ENCODE data around the gene MAGEA4. TPM values are rescaled to one million over a fixed set of nuclear protein-coding genes. Genes with fewer than 3 reads are reported as not detected.
"Not testable (repeated sequence)": the region's sequence is repeated elsewhere in the genome, so short reads cannot be mapped to it uniquely, and the experiment has no call there.

Gene MAGEA4
- total RNA-seq, 2 donors from 2014 or later = not detected

DNA sequence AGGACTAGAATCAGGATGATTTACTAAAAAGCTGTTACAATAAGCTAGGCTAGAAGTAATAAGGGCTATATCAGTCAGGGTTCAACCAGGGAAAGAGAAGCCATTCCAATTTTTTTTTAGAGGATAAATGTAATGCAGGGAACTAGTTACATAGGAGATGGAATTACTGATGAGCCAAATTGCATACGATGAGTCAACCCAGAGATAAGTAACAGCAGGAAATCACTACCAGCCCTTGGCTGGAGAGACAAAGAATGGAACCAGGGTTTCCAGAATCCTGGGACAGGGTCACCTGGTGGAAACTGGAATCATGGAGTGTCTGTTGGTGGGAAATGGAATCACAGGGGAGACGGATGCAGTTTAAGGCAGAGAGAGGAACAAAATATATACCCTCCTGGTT is 13.1 kb upstream of the MAGEA4 start:
- Histone ChIP-seq H3K36me3 (no peaks in the 10 kb centered on the region), H3K9me3 (no peaks in the 10 kb centered on the region), H3K27me3 (replicated peaks; ENCODE audit: insufficient read depth) (no peaks in the 10 kb centered on the region), H3K4me3 (no peak overlapping the region), H3K4me1 (ENCODE audit: control insufficient read depth in 1 of 2, low read depth in 2 of 2) (no peaks in the 10 kb centered on the region), H3K27ac (no peak overlapping the region)
- TF ChIP-seq, protein P1, sequence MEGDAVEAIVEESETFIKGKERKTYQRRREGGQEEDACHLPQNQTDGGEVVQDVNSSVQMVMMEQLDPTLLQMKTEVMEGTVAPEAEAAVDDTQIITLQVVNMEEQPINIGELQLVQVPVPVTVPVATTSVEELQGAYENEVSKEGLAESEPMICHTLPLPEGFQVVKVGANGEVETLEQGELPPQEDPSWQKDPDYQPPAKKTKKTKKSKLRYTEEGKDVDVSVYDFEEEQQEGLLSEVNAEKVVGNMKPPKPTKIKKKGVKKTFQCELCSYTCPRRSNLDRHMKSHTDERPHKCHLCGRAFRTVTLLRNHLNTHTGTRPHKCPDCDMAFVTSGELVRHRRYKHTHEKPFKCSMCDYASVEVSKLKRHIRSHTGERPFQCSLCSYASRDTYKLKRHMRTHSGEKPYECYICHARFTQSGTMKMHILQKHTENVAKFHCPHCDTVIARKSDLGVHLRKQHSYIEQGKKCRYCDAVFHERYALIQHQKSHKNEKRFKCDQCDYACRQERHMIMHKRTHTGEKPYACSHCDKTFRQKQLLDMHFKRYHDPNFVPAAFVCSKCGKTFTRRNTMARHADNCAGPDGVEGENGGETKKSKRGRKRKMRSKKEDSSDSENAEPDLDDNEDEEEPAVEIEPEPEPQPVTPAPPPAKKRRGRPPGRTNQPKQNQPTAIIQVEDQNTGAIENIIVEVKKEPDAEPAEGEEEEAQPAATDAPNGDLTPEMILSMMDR (IDR thresholded peaks at IDR 0.05) = no peak
- ATAC-seq (ENCODE audit: insufficient number of reproducible peaks, low FRiP score, low read depth) (no peak), DNase-seq (ENCODE audit: low spot score) (no peak)

DNA sequence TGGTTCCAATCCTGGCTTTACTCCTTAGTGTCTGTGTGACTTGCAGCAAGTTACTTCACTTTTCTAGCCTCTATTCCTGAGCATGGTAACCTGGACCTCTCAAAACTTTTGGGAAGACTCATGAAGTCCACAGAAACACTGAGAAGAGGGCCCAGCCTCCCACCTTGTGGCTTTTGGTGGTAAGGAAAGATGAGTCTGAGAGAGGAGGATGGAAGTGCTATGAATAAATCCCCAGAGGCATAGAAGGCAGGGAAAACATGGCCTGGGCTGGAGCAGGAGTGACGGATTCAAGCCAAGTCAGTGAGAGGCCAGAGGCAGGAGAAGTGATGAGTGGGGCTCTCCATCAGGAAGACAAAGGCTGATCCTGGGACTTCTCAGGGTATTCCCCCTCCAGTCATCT is 10.9 kb upstream of the MAGEA4 start:
- Histone ChIP-seq H3K27ac (no peak overlapping the region), H3K9me3 (no peaks in the 10 kb centered on the region), H3K4me1 (ENCODE audit: control insufficient read depth in 1 of 2, low read depth in 2 of 2) (no peaks in the 10 kb centered on the region), H3K27me3 (replicated peaks; ENCODE audit: insufficient read depth) (no peaks in the 10 kb centered on the region), H3K4me3 (no peak overlapping the region), H3K36me3 (no peaks in the 10 kb centered on the region)
- TF ChIP-seq, protein P1 (IDR thresholded peaks at IDR 0.05) = no peak
- ATAC-seq (ENCODE audit: insufficient number of reproducible peaks, low FRiP score, low read depth) (no peak), DNase-seq (ENCODE audit: low spot score) (no peak)

DNA sequence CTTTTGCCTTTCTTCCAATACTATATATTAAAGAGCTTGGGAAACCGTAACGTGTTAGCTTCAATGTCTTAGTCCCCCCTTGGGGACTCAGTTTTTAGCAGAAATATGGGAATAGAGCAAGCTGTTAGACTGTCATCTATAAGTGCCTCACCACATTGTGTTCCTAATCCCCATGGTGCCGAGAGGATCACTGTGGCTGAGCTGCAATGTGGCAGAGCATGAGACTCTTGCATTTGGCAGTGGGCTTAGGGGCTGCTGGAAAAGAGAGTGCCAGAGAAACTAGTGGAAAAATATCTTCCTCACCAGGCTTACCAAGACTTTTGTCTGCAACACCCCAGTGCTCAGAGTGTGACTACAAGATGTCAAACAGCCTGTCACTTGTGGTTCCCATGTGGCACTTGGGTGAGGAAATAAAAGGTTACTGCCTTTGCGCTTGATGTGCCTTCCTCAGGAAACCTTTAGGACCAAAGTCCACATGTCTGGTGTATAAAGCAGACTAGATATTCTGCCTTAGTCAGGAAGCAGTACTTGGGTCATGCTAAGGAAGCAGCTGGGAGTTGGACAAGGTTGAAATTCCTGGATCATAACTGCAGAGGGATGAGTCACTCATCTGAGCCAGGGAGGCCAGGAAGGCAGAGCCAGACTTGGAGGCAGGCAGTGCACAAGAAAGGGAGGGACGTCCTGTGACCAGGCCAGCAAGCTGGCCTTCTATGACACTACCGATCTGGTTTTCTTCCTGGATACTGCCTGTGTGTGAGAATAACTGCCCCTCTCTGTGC is 9.7 kb upstream of the MAGEA4 start:
- H3K9me3 ChIP-seq = no peaks in the 10 kb centered on the region
- ATAC-seq (ENCODE audit: insufficient number of reproducible peaks, low FRiP score, low read depth) (no peak), DNase-seq (ENCODE audit: low spot score) (no peak)
- no peaks in the 10 kb centered on the region for H3K27me3 ChIP-seq (replicated peaks; ENCODE audit: insufficient read depth)
- no peaks in the 10 kb centered on the region for H3K36me3 ChIP-seq
- no peaks in the 10 kb centered on the region for H3K4me1 ChIP-seq (ENCODE audit: control insufficient read depth in 1 of 2, low read depth in 2 of 2)
- H3K27ac ChIP-seq = no peak overlapping the region
- TF ChIP-seq, protein P1 (IDR thresholded peaks at IDR 0.05) = no peak
- no peak overlapping the region for H3K4me3 ChIP-seq

DNA sequence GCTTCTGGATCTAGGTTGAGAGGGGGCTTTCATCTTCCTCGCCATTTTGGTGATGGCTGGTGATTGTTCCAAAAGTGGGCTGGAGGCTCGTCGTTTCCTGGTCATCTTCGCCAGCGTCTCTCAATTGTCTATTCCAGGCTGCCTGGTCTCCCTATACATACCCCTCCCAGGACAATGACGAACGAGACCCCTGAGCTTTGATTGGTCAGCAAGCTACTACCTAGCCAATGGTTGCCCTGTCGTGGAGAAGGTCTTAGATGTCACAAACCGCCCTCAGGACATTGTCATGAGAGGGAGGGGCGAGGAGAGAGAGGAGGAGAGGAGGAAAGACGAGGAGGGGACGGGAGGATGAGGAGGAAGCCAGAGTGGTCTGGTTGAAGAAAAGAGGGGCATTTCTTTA is 7.7 kb upstream of the MAGEA4 start:
- no peak overlapping the region for H3K27ac ChIP-seq
- ATAC-seq (ENCODE audit: insufficient number of reproducible peaks, low FRiP score, low read depth) = no peak

DNA sequence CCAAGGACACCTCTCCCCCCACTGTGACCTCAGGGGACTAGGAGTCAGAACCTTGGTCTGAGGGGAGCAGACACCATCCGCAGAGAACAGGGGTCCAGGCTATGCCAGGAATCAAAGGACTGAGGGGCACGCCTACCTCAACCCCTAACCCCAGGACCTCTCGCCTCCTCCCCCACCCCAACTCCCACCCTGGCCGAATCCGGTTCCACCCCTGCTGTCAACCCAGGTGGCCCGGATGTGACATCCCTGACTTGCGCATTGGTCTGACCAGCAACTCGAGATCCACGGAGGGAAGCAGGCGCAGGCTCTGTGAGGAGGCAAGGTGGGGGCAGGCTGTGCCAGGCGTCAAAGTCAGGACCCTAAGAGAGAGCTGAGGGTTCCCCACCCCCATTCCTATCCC is 468 bp upstream of the MAGEA4 start:
- TF ChIP-seq, protein P1 (IDR thresholded peaks at IDR 0.05) = no peak
- no peaks in the 10 kb centered on the region for H3K9me3 ChIP-seq
- no peaks in the 10 kb centered on the region for H3K27me3 ChIP-seq (replicated peaks; ENCODE audit: insufficient read depth)
- no peaks in the 10 kb centered on the region for H3K4me1 ChIP-seq (ENCODE audit: control insufficient read depth in 1 of 2, low read depth in 2 of 2)
- H3K36me3 ChIP-seq = no peaks in the 10 kb centered on the region
- no peak overlapping the region for H3K27ac ChIP-seq
- DNase-seq (ENCODE audit: low spot score) (no peak), ATAC-seq (ENCODE audit: insufficient number of reproducible peaks, low FRiP score, low read depth) (no peak)
- no peak overlapping the region for H3K4me3 ChIP-seq

More for the DNA sequence above, 7.7 kb upstream of the MAGEA4 start:
- Histone ChIP-seq H3K36me3 (no peaks in the 10 kb centered on the region), H3K4me3 (no peak overlapping the region), H3K9me3 (no peaks in the 10 kb centered on the region), H3K27me3 (replicated peaks; ENCODE audit: insufficient read depth) (no peaks in the 10 kb centered on the region), H3K4me1 (ENCODE audit: control insufficient read depth in 1 of 2, low read depth in 2 of 2) (no peaks in the 10 kb centered on the region)
- TF ChIP-seq, protein P1 (IDR thresholded peaks at IDR 0.05) = no peak
- no peak for DNase-seq (ENCODE audit: low spot score)

GRCh38 chrX:151918736-151919135 is 6.0 kb downstream of the MAGEA4 start:
- not testable (repeated sequence) for H3K27me3 ChIP-seq (replicated peaks; ENCODE audit: insufficient read depth); H3K9me3 ChIP-seq; H3K27ac ChIP-seq; H3K36me3 ChIP-seq; H3K4me3 ChIP-seq; DNase-seq (ENCODE audit: low spot score); H3K4me1 ChIP-seq (ENCODE audit: control insufficient read depth in 1 of 2, low read depth in 2 of 2); ATAC-seq (ENCODE audit: insufficient number of reproducible peaks, low FRiP score, low read depth)

Data from thoracic aorta (tissue), 2 donors.